ENCODE results near the gene FOXRED2. TPM values are rescaled to one million over a fixed set of nuclear protein-coding genes. Genes with fewer than 3 reads are reported as not detected.
A peak's percentile ranks its signal among the peaks of the same experiment; 100 is the strongest.

FOXRED2 gene
- polyA plus RNA-seq, 1 of the 3 experiments (the other 2 are of a cell fraction), result 7.9 TPM

DNA sequence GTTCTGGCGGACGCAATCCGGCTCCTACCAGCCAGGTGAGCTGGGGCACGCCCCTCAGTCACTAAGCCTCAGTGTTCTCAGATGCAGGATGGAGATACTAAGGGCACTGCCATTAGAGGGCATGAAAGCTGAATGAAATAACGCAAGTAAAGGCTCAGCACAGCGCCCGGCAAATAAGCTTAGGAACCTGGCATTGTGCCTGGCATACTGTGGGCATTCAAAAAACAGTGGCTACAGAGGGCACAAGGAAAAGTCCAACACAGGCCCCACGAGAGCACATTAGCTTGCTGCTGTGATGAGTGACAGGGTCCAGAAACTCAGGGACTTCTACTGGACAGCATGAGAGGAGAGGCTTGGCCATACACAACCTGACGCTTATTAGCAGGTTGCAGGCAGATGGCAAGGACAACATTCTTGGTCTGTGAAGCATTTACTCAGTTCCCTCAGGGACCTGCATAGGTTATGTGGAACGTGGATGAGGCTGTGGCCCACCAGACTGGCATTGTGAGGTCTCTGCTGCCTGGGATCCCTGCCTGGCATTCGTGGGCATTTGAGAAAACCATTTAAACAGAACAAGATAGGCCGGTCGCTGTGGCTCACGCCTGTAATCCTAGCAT lies 37.6 kb downstream of the FOXRED2 start:
- Histone ChIP-seq H3K36me3 (replicated peaks in 1 of 2; ENCODE audit: control insufficient read depth in 1 of 2, insufficient read depth in 2 of 2, low read length in 1 of 2) (peaks cover 8% of the 10 kb centered on the region in 2 experiments), H2AFZ (ENCODE audit: low read depth) (no peak overlapping the region), H3K9me2 (no peaks in the 10 kb centered on the region), H3K4me2 (no peak overlapping the region), H3F3A (replicated peaks; ENCODE audit: insufficient read depth) (peaks cover 47% of the 10 kb centered on the region), H3K27me3 (ENCODE audit: insufficient read depth) (no peaks in the 10 kb centered on the region), H3K9me3 (no peaks in the 10 kb centered on the region), H3K9ac (no peak overlapping the region; the same call in 1 of the 2 replicates), H3K79me2 (ENCODE audit: insufficient read depth) (peaks cover 28% of the 10 kb centered on the region), H3K4me3 (ENCODE audit: low read depth in 2 of 2, low read length in 1 of 2) (no peak overlapping the region), H3K4me1 (ENCODE audit: control insufficient read depth in 1 of 2, insufficient read depth in 2 of 2, low read depth in 1 of 2, low read length in 1 of 2) (peaks cover 3 to 53% of the 10 kb centered on the region in 2 experiments; a peak in 3 of 4 replicates), H4K20me1 (ENCODE audit: insufficient read depth) (no peaks in the 10 kb centered on the region), H3K27ac (ENCODE audit: low read depth in 2 of 2, low read length in 1 of 2) (peak overlapping the region in 1 of 2 experiments; percentile 100; a peak in 1 of 4 replicates)
- ChIA-PET POLR2A (no interaction called here), CTCF (interaction anchor here (0.5 to 16.8 kb wide), 11 partner anchors 9 to 406 kb away, joined by 3 to 329 read pairs (median 16); partner anchors contain the start of gene TXN2)
- TF ChIP-seq, protein P1, sequence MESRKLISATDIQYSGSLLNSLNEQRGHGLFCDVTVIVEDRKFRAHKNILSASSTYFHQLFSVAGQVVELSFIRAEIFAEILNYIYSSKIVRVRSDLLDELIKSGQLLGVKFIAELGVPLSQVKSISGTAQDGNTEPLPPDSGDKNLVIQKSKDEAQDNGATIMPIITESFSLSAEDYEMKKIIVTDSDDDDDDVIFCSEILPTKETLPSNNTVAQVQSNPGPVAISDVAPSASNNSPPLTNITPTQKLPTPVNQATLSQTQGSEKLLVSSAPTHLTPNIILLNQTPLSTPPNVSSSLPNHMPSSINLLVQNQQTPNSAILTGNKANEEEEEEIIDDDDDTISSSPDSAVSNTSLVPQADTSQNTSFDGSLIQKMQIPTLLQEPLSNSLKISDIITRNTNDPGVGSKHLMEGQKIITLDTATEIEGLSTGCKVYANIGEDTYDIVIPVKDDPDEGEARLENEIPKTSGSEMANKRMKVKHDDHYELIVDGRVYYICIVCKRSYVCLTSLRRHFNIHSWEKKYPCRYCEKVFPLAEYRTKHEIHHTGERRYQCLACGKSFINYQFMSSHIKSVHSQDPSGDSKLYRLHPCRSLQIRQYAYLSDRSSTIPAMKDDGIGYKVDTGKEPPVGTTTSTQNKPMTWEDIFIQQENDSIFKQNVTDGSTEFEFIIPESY (IDR thresholded peaks at IDR 0.05; ENCODE audit: borderline replicate concordance, low read depth), result no peak
- TF ChIP-seq PBX3 (IDR thresholded peaks at IDR 0.05) (no peak), USF1 (IDR thresholded peaks at IDR 0.05; ENCODE audit: borderline replicate concordance, low read depth) (no peak), RXRA (IDR thresholded peaks at IDR 0.05; ENCODE audit: borderline replicate concordance, low read depth) (no peak), TCF12 (IDR thresholded peaks at IDR 0.05) (no peak), MAX (IDR thresholded peaks at IDR 0.05; ENCODE audit: low read depth) (no peak)
- no peak for DNase-seq
- WGBS (ENCODE audit: low lambda C conversion rate), result 86% methylated on average over 13 of the region's 14 CpGs

- H3K4me3 ChIP-seq (ENCODE audit: low read depth in 2 of 2, low read length in 1 of 2), result peak overlapping the region in 1 of 2 experiments; percentile 32; a peak in 2 of 4 replicates
- WGBS (ENCODE audit: low lambda C conversion rate), result 0% methylated on average over 7 of the region's 7 CpGs
- H3K9ac ChIP-seq, result peak overlapping the region; percentile 77
- no peaks in the 10 kb centered on the region for H3K9me3 ChIP-seq
- no peak overlapping the region for H2AFZ ChIP-seq (ENCODE audit: low read depth)
- no peaks in the 10 kb centered on the region for H3K27me3 ChIP-seq (ENCODE audit: insufficient read depth)
- DNase-seq, result no peak
- peaks cover 47% of the 10 kb centered on the region for H3F3A ChIP-seq (replicated peaks; ENCODE audit: insufficient read depth)
- H3K79me2 ChIP-seq (ENCODE audit: insufficient read depth), result peaks cover 28% of the 10 kb centered on the region
- H3K4me2 ChIP-seq, result peak overlapping the region; percentile 84
- peaks cover 3 to 53% of the 10 kb centered on the region in 2 experiments; a peak in 3 of 4 replicates for H3K4me1 ChIP-seq (ENCODE audit: control insufficient read depth in 1 of 2, insufficient read depth in 2 of 2, low read depth in 1 of 2, low read length in 1 of 2)
- no peaks in the 10 kb centered on the region for H4K20me1 ChIP-seq (ENCODE audit: insufficient read depth)
- peak overlapping the region; percentile 87 to 100 for H3K27ac ChIP-seq (ENCODE audit: low read depth in 2 of 2, low read length in 1 of 2)
- no peaks in the 10 kb centered on the region for H3K9me2 ChIP-seq
- ChIA-PET POLR2A (no interaction called here), CTCF (interaction anchor here (1.2 to 16.8 kb wide), 4 partner anchors 13 to 184 kb away, joined by 3 to 329 read pairs (median 33); partner anchors contain the start of gene TXN2)
- peaks cover 0 to 2% of the 10 kb centered on the region in 2 experiments for H3K36me3 ChIP-seq (replicated peaks in 1 of 2; ENCODE audit: control insufficient read depth in 1 of 2, insufficient read depth in 2 of 2, low read length in 1 of 2)
- TF ChIP-seq YY1 (IDR thresholded peaks at IDR 0.05; ENCODE audit: low read depth) (peak; percentile 59; the same call in 1 of the 2 replicates), RAD21 (IDR thresholded peaks at IDR 0.05; ENCODE audit: low read length) (no peak), NRF1 (IDR thresholded peaks at IDR 0.05; ENCODE audit: low read depth, low read length) (no peak), IRF3 (IDR thresholded peaks at IDR 0.05; ENCODE audit: low read depth, low read length) (no peak), USF2 (IDR thresholded peaks at IDR 0.05; ENCODE audit: borderline replicate concordance, low read depth, low read length) (no peak), MAX (IDR thresholded peaks at IDR 0.05; ENCODE audit: low read depth) (peak; percentile 87), EP300 (IDR thresholded peaks at IDR 0.05; ENCODE audit: borderline replicate concordance in 1 of 2, low read depth in 1 of 2, low read length in 1 of 2) (peak in 1 of 2 experiments; percentile 99; a peak in 2 of 4 replicates), MEF2A (IDR thresholded peaks at IDR 0.05; ENCODE audit: borderline replicate concordance, low read depth) (peak; percentile 99), MXI1 (IDR thresholded peaks at IDR 0.05; ENCODE audit: low read depth, low read length) (no peak), TAF1 (IDR thresholded peaks at IDR 0.05; ENCODE audit: borderline replicate concordance, low read depth, low read length) (peak; percentile 32; the same call in 1 of the 2 replicates), ELF1 (IDR thresholded peaks at IDR 0.05) (peak; percentile 46; the same call in 1 of the 2 replicates)
- TF ChIP-seq, protein P1 (IDR thresholded peaks at IDR 0.05; ENCODE audit: borderline replicate concordance, low read depth), result peak; percentile 86; the same call in 1 of the 2 replicates
These were observed 38.9 kb downstream of the FOXRED2 start for GRCh38 chr22:36467946-36468345.

Measured in SK-N-SH (cell line).